ENCODE results near the gene ZNF70. TPM values are rescaled to one million over a fixed set of nuclear protein-coding genes. Genes with fewer than 3 reads are reported as not detected.

Gene ZNF70
- total RNA-seq, 2 experiments from 2014 or later = 1.3 to 1.9 TPM

GRCh38 chr22:23752750-23753149 lies 1.8 kb upstream of the ZNF70 start:
- Mint-ChIP-seq H3K36me3 (ENCODE audit: low read depth) (no peaks in the 10 kb centered on the region), H3K27ac (no peak overlapping the region), H3K9me3 (no peaks in the 10 kb centered on the region), H3K4me1 (ENCODE audit: low read depth) (peaks cover 12% of the 10 kb centered on the region), H3K4me3 (peak overlapping the region; percentile 81), H3K27me3 (no peaks in the 10 kb centered on the region)
- no peaks in the 10 kb centered on the region for H3K27me3 ChIP-seq (ENCODE audit: control insufficient read depth in 1 of 2, insufficient read depth in 2 of 2, low read length in 2 of 2)
- ChIA-PET POLR2A (no interaction called here), CTCF (no interaction called here)
- no peak overlapping the region for H3K27ac ChIP-seq (ENCODE audit: low read depth in 1 of 2, low read length in 2 of 2)
- ATAC-seq (ENCODE audit: poor library complexity) (no peak), DNase-seq (no peak)
- H3K9me3 ChIP-seq (ENCODE audit: control insufficient read depth in 1 of 2, insufficient read depth in 1 of 2, low read length in 2 of 2) = no peaks in the 10 kb centered on the region
- H3K36me3 ChIP-seq (ENCODE audit: insufficient read depth, low read length) = no peaks in the 10 kb centered on the region
- no peak for TF ChIP-seq CTCF (IDR thresholded peaks at IDR 0.05)
- peaks cover 17% of the 10 kb centered on the region for H3K4me1 ChIP-seq (ENCODE audit: insufficient read depth, low read length)
- H3K4me3 ChIP-seq (ENCODE audit: low read length) = no peak overlapping the region
- intact Hi-C loops (cut with DNase I, micrococcal nuclease) = no loop called here

DNA sequence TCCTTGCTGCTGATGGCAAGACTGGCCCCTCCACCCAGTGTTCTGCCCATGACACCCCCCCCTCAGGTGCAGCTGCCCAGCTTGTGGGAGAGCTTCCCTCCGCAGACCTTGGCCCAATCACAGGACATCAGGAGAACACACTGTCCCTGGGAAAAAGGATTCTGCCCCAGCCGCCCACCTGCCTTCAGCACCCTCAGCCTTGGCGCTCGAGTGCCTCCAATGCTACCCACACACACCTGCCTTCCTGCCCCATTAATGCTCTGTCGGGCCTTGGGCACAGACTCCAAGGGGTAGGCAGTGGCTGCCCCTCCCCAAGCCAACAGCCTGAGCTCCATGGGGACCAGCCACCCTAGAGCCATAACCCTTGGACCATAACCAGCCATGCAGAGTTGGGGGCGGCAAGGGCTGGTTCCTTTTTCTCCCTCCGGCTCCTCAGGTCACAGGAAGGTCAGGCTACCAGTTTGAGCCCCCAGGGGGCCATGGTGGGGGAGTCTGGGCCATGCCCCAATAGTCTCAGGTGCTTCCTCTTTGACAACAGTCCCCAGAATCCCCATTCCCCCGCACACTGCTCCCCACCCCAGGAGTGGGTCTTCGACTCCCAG lies 1.3 kb upstream of the ZNF70 start:
- intact Hi-C loops (cut with DNase I, micrococcal nuclease) = no loop called here
- H3K4me3 Mint-ChIP-seq = peak overlapping the region; percentile 81
- Histone ChIP-seq H3K27ac (ENCODE audit: low read depth in 1 of 2, low read length in 2 of 2) (no peak overlapping the region), H3K9me3 (ENCODE audit: control insufficient read depth in 1 of 2, insufficient read depth in 1 of 2, low read length in 2 of 2) (no peaks in the 10 kb centered on the region), H3K27me3 (ENCODE audit: control insufficient read depth in 1 of 2, insufficient read depth in 2 of 2, low read length in 2 of 2) (no peaks in the 10 kb centered on the region), H3K36me3 (ENCODE audit: insufficient read depth, low read length) (no peaks in the 10 kb centered on the region), H3K4me3 (ENCODE audit: low read length) (no peak overlapping the region), H3K4me1 (ENCODE audit: insufficient read depth, low read length) (peaks cover 17% of the 10 kb centered on the region)
- ChIA-PET CTCF (no interaction called here), POLR2A (no interaction called here)
- H3K9me3 Mint-ChIP-seq = no peaks in the 10 kb centered on the region
- no peak for DNase-seq
- no peaks in the 10 kb centered on the region for H3K36me3 Mint-ChIP-seq (ENCODE audit: low read depth)
- no peak for ATAC-seq (ENCODE audit: poor library complexity)
- H3K27me3 Mint-ChIP-seq = no peaks in the 10 kb centered on the region
- peaks cover 12% of the 10 kb centered on the region for H3K4me1 Mint-ChIP-seq (ENCODE audit: low read depth)
- no peak for TF ChIP-seq CTCF (IDR thresholded peaks at IDR 0.05)
- peak overlapping the region; percentile 72 for H3K27ac Mint-ChIP-seq

DNA sequence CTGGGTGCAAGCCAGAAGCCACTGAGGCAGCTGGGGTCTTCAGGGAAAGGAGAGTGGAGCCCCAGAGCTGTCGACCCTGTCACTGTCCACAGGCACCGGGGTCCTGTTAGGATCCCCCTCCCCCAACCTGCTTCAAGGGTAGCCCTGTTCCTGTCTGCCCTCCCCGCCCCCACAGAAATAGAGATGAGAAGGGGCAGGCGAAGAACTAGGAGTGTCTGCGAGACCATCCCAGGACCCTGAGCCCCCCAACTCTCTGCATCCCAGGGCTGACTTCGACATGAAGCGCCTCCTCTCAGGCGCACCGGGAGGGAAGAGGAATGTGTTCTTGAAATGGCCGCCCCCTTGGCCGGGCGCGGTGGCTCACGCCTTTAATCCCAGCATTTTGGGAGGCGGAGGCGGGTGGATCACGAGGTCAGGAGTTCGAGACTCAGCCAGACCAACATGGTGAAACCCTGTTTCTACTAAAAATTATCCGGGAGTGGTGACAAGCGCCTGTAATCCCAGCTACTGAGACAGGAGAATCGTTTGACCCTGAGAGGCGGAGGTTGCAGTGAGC lies 607 bp upstream of the ZNF70 start:
- Mint-ChIP-seq H3K27me3 (no peaks in the 10 kb centered on the region), H3K9me3 (no peaks in the 10 kb centered on the region), H3K36me3 (ENCODE audit: low read depth) (peaks cover 6% of the 10 kb centered on the region), H3K27ac (peak overlapping the region; percentile 72), H3K4me3 (peak overlapping the region; percentile 66), H3K4me1 (ENCODE audit: low read depth) (peaks cover 12% of the 10 kb centered on the region)
- DNase-seq (no peak), ATAC-seq (ENCODE audit: poor library complexity) (peak; percentile 5)
- CTCF ChIA-PET = interaction anchor here (1.4 kb wide), 1 partner anchor 143 kb away, joined by 3 read pairs; the partner anchor contains the start of gene MIF
- intact Hi-C loops (cut with DNase I, micrococcal nuclease) = loop anchor here (1.0 to 2.0 kb wide), 3 partner anchors 34 to 36 kb away; partner anchors contain the start of gene SMARCB1 (in 1 of the 2)
- peak overlapping the region; percentile 84 for H3K4me3 ChIP-seq (ENCODE audit: low read length)
- POLR2A ChIA-PET = interaction anchor here (0.9 to 1.6 kb wide), 8 partner anchors 12 to 142 kb away, joined by 3 to 11 read pairs (median 8); partner anchors contain the start of genes MIF, SLC2A11 and SMARCB1
- no peaks in the 10 kb centered on the region for H3K27me3 ChIP-seq (ENCODE audit: control insufficient read depth in 1 of 2, insufficient read depth in 2 of 2, low read length in 2 of 2)
- TF ChIP-seq CTCF (IDR thresholded peaks at IDR 0.05) = no peak
- H3K9me3 ChIP-seq (ENCODE audit: control insufficient read depth in 1 of 2, insufficient read depth in 1 of 2, low read length in 2 of 2) = no peaks in the 10 kb centered on the region
- H3K27ac ChIP-seq (ENCODE audit: low read depth in 1 of 2, low read length in 2 of 2) = peak overlapping the region; percentile 43 to 73
- H3K4me1 ChIP-seq (ENCODE audit: insufficient read depth, low read length) = peaks cover 17% of the 10 kb centered on the region
- H3K36me3 ChIP-seq (ENCODE audit: insufficient read depth, low read length) = no peaks in the 10 kb centered on the region

Measured in CD4-positive, alpha-beta T cell (primary cell).